HG02610 (cell line): ENCODE results near the gene TRIM5.

ENCODE experiments used
- ATAC-seq: cut with Tn5 transposase; IDR thresholded peaks from one replicate; pipeline ENCODE4 v1.9.1; 2021; ENCODE audit warnings: mild to moderate bottlenecking, moderate library complexity; ENCODE audit not compliant: unreplicated experiment

The TRIM5 gene

DNA sequence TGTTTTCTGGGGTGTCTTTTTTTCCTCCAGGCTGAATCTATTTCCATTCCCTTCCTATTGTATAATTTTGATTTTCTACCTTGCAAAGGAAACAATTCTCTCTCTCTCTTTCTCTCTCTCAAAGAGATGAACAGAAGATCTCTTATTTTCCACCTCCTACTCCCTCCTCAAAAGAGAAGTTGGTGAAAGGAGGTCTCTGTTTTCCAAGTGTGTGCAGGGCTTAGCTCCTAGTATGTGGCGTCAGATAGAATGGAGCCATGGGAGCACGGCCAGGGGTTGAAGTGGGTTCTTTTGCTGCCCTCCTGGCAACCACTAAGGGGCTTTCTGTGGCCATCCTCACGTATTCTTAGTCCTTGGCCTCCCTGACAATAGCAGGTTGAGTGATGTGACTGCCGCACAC lies 59.6 kb downstream of the TRIM5 start:
- ATAC-seq: no peak

DNA sequence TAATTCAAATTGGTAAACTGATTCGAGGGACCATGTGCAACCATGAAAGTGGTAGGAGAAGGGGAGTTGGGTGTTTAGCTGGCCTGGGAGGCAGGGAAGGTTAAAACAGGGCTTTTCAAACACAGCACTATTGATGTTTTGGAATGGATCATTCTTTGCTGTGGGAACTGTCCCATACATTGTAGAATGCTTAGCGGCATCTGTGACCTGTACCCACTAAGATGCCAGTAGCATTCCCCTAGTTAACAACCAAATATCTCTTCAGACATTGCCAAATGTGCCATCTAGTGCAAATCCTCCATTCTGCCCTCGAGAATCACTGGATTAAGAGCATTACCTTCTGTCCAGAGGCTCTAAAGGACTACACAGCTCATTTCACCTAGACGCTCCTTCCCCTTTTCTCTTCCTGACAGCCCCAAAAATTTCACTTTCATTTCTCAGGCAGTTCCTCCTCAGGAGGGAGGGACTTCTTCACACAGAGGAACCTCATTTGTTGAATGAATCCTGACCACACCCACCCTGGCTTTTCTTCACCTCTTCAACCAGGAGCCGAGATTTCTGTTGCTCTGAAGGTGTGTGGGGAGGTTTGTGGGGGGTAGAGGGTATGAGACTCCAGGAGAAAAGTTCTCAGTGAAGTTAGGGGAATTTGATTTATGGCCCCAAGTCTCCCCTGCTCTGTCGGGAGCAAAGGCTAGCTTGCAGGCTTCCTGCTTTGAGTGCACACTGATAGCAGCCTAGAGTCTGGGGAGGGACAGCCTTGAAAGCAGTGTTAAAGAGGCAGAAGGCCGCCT lies 60.2 kb downstream of the TRIM5 start, which contains the start of gene TRIM34:
TRIM34 (plus strand) TSS at position 513 of the 791 bp plus-strand sequence. CDS start 7,331 bp downstream, outside the sequence.
- ATAC-seq: peak; percentile 96

DNA sequence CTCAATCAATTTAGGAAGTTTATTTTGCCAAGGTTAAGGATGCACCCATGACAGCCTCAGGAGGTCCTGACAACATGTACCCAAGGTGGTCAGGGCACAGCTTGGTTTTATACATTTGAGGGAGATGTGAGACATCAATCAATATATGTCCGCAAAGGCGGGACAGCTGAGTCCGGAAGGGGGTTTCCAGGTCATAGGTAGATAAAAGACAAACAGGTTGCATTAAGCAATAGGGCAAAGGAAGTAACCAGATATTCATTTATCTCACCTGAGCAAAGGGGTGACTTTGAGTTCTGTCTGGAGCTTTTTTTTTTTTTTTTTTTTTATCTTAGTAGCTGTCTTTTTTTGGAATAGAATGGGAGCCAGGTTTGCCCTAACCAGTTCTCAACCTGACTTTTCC lies 62.1 kb downstream of the TRIM5 start:
- ATAC-seq: no peak

DNA sequence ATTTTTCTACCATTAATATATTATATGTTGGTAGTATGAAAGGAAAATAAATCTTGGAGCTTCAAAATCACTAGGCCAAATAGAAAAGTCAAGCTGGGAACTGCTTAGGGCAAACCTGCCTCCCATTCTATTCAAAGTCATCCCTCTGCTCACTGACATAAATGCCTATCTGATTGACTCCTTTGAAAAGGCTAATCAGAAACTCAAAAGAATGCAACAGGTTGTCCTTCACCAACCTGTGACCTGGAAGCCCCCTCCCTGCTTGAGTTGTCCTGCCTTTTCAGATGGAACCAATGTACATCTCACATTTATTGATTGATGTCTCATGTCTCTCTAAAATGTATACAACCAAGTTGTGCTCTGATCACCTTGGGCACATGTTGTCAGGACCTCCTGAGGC lies 63.3 kb downstream of the TRIM5 start:
- ATAC-seq: no peak

DNA sequence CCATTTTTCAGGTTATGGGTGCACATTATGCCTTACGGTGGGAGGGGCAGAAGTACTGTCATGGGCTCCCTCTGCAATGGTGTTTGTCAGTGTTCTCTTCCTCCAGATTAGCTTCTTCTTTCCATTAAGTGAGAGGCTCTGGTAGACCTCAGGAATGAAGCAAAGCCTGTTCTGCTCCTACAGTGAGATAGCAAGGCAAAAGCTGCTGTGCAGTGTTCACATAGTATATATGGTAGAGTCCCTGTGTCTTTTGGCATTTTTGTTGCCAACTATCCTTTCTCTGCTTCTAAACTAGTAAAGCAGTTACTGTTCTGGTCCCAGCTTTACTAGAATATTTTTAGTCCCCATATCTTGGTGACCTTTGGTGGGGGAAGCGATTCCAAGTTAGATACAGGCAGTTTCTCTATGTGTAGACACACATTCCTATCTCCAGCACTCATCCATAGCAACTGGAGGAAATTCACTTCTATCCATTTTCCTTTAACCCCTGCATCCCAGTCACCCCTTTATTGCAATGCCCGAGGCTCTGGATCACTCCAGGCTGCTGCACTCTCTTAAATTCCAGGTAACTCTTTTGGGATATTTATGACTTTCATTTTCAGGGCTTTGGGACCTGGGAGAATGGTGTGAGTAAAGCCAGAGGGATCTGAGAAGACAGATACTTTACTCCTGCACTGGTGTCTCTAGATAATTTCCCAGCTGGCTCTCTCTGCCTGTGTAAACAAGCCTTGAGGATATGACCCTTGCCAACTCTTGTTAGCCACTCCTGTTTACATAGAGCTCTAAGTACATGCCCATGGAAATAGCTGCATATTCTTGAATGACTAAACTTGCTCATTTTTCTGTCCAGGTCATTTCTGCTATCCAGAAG lies 64.0 kb downstream of the TRIM5 start:
- no peak for ATAC-seq

DNA sequence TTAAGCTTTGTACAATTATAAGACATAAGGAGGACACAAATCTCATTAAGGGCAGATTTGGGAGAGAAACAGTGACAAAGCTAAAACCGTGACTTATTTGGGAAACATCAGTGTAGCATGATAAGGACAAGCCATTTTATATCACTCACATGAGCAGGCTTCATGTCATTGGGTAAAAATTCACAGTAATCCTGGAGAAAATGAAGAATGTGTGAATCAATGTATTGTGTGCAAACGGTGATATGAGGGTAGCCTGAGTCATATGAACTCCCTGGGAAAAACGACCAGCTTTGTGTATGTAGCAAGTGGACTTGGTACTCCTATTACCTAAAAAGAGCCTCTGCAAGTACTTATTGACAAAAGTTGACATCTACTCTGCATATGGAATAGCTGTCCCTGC lies 66.1 kb downstream of the TRIM5 start:
- ATAC-seq: no peak
